NT2/D1 (cell line): ENCODE results near the gene PTRH2.

Experiments used
- SUZ12 ChIP-seq: IDR thresholded peaks from 2 replicates; pipeline ENCODE4 v1.6.1; 2011; ENCODE audit not compliant: insufficient read length, insufficient read depth; ENCODE audit errors: extremely low read depth
- YY1 ChIP-seq: IDR thresholded peaks from 2 replicates; pipeline ENCODE4 v1.6.1; 2011; ENCODE audit not compliant: insufficient read length, insufficient read depth
- ZNF274 ChIP-seq: IDR thresholded peaks from 2 replicates; pipeline ENCODE4 v1.6.1; 2011; ENCODE audit warnings: mild to moderate bottlenecking, low read depth, low read length

DNA sequence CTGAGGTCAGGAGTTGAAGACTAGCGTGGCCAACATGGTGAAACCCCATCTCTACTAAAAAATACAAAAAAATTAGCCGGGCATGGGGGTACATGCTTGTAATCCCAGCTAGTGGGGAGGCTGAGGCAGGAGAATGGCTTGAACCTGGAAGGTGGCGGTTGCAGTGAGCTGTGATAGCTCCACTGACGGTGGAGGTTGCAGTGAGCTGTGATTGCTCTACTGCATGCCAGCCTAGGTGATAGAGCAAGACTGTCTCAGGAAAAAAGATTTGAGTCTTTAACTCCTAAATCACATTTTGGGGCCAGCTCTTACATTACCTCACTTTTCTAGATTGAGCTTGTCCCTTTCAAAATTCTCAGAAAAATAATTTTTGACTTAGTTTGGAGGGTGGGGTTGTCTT, 15.4 kb upstream of the PTRH2 start:
- no peak for TF ChIP-seq ZNF274
- TF ChIP-seq SUZ12: no peak
- no peak for TF ChIP-seq YY1
